Measurements from ENCODE around the gene RSL1D1.
"Not testable (repeated sequence)": the region's sequence is repeated elsewhere in the genome, so short reads cannot be mapped to it uniquely, and the experiment has no call there.

RSL1D1 gene

GRCh38 chr16:11843861-11844260 lies 7.5 kb downstream of the RSL1D1 start:
- DNase-seq (ENCODE audit: low read depth in 2 of 2), result no peak

GRCh38 chr16:11843206-11843605 lies 8.1 kb downstream of the RSL1D1 start:
- DNase-seq (ENCODE audit: low read depth in 2 of 2), result no peak

- no peak for DNase-seq (ENCODE audit: low read depth in 2 of 2)
Measured at GRCh38 chr16:11841026-11841425, 10.3 kb downstream of the RSL1D1 start.

GRCh38 chr16:11836650-11837244 lies 14.6 kb downstream of the RSL1D1 start:
- no peak for DNase-seq (ENCODE audit: low read depth in 2 of 2)

GRCh38 chr16:11835891-11836649 lies 15.3 kb downstream of the RSL1D1 start:
- no peak for DNase-seq (ENCODE audit: low read depth in 2 of 2)

- DNase-seq (ENCODE audit: low read depth in 2 of 2), result no peak
Measured at GRCh38 chr16:11835309-11835708, 16.0 kb downstream of the RSL1D1 start.

- DNase-seq (ENCODE audit: low read depth in 2 of 2), result no peak
Measured at GRCh38 chr16:11833951-11834695, 17.2 kb downstream of the RSL1D1 start.

- DNase-seq (ENCODE audit: low read depth in 2 of 2), result no peak
Measured at GRCh38 chr16:11828696-11829095, 22.6 kb downstream of the RSL1D1 start.

- DNase-seq (ENCODE audit: low read depth in 2 of 2), result not testable (repeated sequence)
Measured at GRCh38 chr16:11825520-11826165, 25.7 kb downstream of the RSL1D1 start.

- DNase-seq (ENCODE audit: low read depth in 2 of 2), result no peak
Measured at GRCh38 chr16:11824362-11824761, 27.0 kb downstream of the RSL1D1 start.

- DNase-seq (ENCODE audit: low read depth in 2 of 2), result not testable (repeated sequence)
Measured at GRCh38 chr16:11823645-11824044, 27.7 kb downstream of the RSL1D1 start.

- no peak for DNase-seq (ENCODE audit: low read depth in 2 of 2)
Measured at GRCh38 chr16:11819798-11820197, 31.5 kb downstream of the RSL1D1 start.

- not testable (repeated sequence) for DNase-seq (ENCODE audit: low read depth in 2 of 2)
Measured at GRCh38 chr16:11818970-11819369, 32.4 kb downstream of the RSL1D1 start.

GRCh38 chr16:11816123-11816522 lies 35.2 kb downstream of the RSL1D1 start:
- no peak for DNase-seq (ENCODE audit: low read depth in 2 of 2)

- DNase-seq (ENCODE audit: low read depth in 2 of 2), result not testable (repeated sequence)
Measured at GRCh38 chr16:11814800-11815199, 36.5 kb downstream of the RSL1D1 start.

- DNase-seq (ENCODE audit: low read depth in 2 of 2), result no peak
Measured at GRCh38 chr16:11806721-11807120, 44.6 kb downstream of the RSL1D1 start.

- DNase-seq (ENCODE audit: low read depth in 2 of 2), result no peak
Measured at GRCh38 chr16:11805556-11805955, 45.8 kb downstream of the RSL1D1 start.

- no peak for DNase-seq (ENCODE audit: low read depth in 2 of 2)
Measured at GRCh38 chr16:11801481-11802021, 49.8 kb downstream of the RSL1D1 start.

- no peak for DNase-seq (ENCODE audit: low read depth in 2 of 2)
Measured at GRCh38 chr16:11800382-11800718, 51.0 kb downstream of the RSL1D1 start.

GRCh38 chr16:11799509-11800381 lies 51.6 kb downstream of the RSL1D1 start:
- no peak for DNase-seq (ENCODE audit: low read depth in 2 of 2)

- DNase-seq (ENCODE audit: low read depth in 2 of 2), result no peak
Measured at GRCh38 chr16:11799017-11799381, 52.3 kb downstream of the RSL1D1 start.

All from activated CD4-positive, alpha-beta T cell treated with anti-CD3 and anti-CD28 coated beads for 24 hours (primary cell).